ENCODE results near the gene LRRC8A. TPM values are rescaled to one million over a fixed set of nuclear protein-coding genes. Genes with fewer than 3 reads are reported as not detected.

Gene LRRC8A
- total RNA-seq (2021; ENCODE audit: unreplicated experiment) (16.4 TPM), Bru-seq, nascent RNA (percentile 56 among the genes with signal in this experiment), BruChase-seq, experiment 1, labeled RNA remaining after a 2-hour chase (percentile 60 among the genes with signal in this experiment), BruChase-seq, experiment 2, labeled RNA remaining after a 6-hour chase (percentile 52 among the genes with signal in this experiment)
- 18.1 TPM for polyA plus RNA-seq (2012; ENCODE audit: insufficient read length)
- long read RNA-seq, full-length matches to known transcripts, result 15 of 46 reads
- long read RNA-seq, partial matches to known transcripts, result 25 of 46 reads
- long read RNA-seq, other reads (novel, unspliced or antisense), result 6 of 46 reads

- CTCF ChIA-PET, result interaction anchor here (0.6 kb wide), 2 partner anchors 23 to 61 kb away, joined by 3 to 6 read pairs; no protein-coding TSS in a partner anchor
- intact Hi-C loops (cut with micrococcal nuclease; ENCODE audit: unreplicated experiment), result no loop called here
- peak; percentile 81 for DNase-seq (ENCODE audit: low read depth, low spot score)
These were observed at the start of gene LRRC8A, which contains the start of gene KYAT1 for GRCh38 chr9:128881884-128882676. TSS of gene LRRC8A (plus strand) at chr9:128882133. CDS start at chr9:128907165, 25,032 bp downstream. TSS of gene KYAT1 (minus strand) at chr9:128881950. CDS start at chr9:128845405, 36,545 bp downstream.

GRCh38 chr9:128833696-128834095 is 48.2 kb upstream of the LRRC8A start:
- no peak for ATAC-seq
- POLR2A ChIA-PET, result no interaction called here
- in situ Hi-C loops (cut with HindIII; ENCODE audit: low pct_unique_long_range_greater_than_20kb, low sequenced_read_pairs), result no loop called here
- no peak for TF ChIP-seq TCF7L2 (IDR thresholded peaks at IDR 0.05; ENCODE audit: low read depth, low read length)
- no peak for TF ChIP-seq REST (IDR thresholded peaks at IDR 0.05; ENCODE audit: insufficient read depth in 1 of 2, low read depth in 2 of 2, low read length in 1 of 2)
- no peak for TF ChIP-seq POLR2AphosphoS5 (IDR thresholded peaks at IDR 0.05; ENCODE audit: low read depth, low read length)
- no peak for TF ChIP-seq CTCF (IDR thresholded peaks at IDR 0.05)
- no peak for TF ChIP-seq SIN3A (IDR thresholded peaks at IDR 0.05; ENCODE audit: borderline replicate concordance, insufficient read depth, low read depth, low read length)
- no peaks in the 10 kb centered on the region; the same call in 1 of the 2 replicates for H3K36me3 ChIP-seq (ENCODE audit: control insufficient read depth, insufficient read depth, low read length)
- BruUV-seq (replicated peaks), result no TSS peak
- no peaks in the 10 kb centered on the region for H3K9me3 ChIP-seq (ENCODE audit: control insufficient read depth, insufficient read depth, low read depth, low read length)
- H3K4me1 ChIP-seq (ENCODE audit: control insufficient read depth, insufficient read depth, low read length), result peaks cover 2% of the 10 kb centered on the region; the same call in 1 of the 2 replicates
- no peak for DNase-seq (ENCODE audit: low read depth, low spot score)
- H3K4me3 ChIP-seq (ENCODE audit: low read depth in 2 of 2, low read length in 2 of 2), result no peak overlapping the region
- H3K27me3 ChIP-seq (ENCODE audit: control insufficient read depth, insufficient read depth, low read length), result no peaks in the 10 kb centered on the region
- no peak overlapping the region for H3K27ac ChIP-seq (ENCODE audit: low read length)
- intact Hi-C loops (cut with micrococcal nuclease; ENCODE audit: unreplicated experiment), result no loop called here
- CTCF ChIA-PET, result no interaction called here

More at GRCh38 chr9:128881884-128882676, at the start of gene LRRC8A, which contains the start of gene KYAT1:
- H3K9me3 ChIP-seq (ENCODE audit: control insufficient read depth, insufficient read depth, low read depth, low read length), result no peaks in the 10 kb centered on the region
- POLR2A ChIA-PET, result interaction anchor here (0.7 kb wide), 2 partner anchors 62 to 146 kb away, joined by 4 read pairs; no protein-coding TSS in a partner anchor
- H3K27ac ChIP-seq (ENCODE audit: low read length), result peak within 1 kb of the TSS; percentile 83
- peaks cover 7% of the 10 kb centered on the region; the same call in 1 of the 2 replicates for H3K36me3 ChIP-seq (ENCODE audit: control insufficient read depth, insufficient read depth, low read length)
- in situ Hi-C loops (cut with HindIII; ENCODE audit: low pct_unique_long_range_greater_than_20kb, low sequenced_read_pairs), result no loop called here
- TF ChIP-seq POLR2AphosphoS5 (IDR thresholded peaks at IDR 0.05; ENCODE audit: low read depth, low read length) (peak; percentile 47; the same call in 1 of the 2 replicates), TCF7L2 (IDR thresholded peaks at IDR 0.05; ENCODE audit: low read depth, low read length) (0 out of 2 replicates have a peak, but pooled peaks have one; percentile 24), REST (IDR thresholded peaks at IDR 0.05; ENCODE audit: insufficient read depth in 1 of 2, low read depth in 2 of 2, low read length in 1 of 2) (no peak)
- ATAC-seq, result peak; percentile 94
- H3K4me1 ChIP-seq (ENCODE audit: control insufficient read depth, insufficient read depth, low read length), result peaks cover 8% of the 10 kb centered on the region
- H3K27me3 ChIP-seq (ENCODE audit: control insufficient read depth, insufficient read depth, low read length), result no peaks in the 10 kb centered on the region
- H3K4me3 ChIP-seq (ENCODE audit: low read depth in 2 of 2, low read length in 2 of 2), result peak within 1 kb of the TSS; percentile 87 to 88
- BruUV-seq (replicated peaks), result no TSS peak
